Testis (tissue), 2 donors: Measurements from ENCODE around the gene ARHGAP33.

Experiments used
- POLR2A ChIP-seq: fragments of 450-650 bp; IDR thresholded peaks from one replicate; pipeline ENCODE4 v1.6.1; 2017; ENCODE audit warnings: antibody characterized with exemption, mild to moderate bottlenecking, moderate library complexity
- TF ChIP-seq, protein P1 (sequence below), 3 experiments: fragments of 450-650 bp in 2 of 3; fragments of 200-600 bp in 1 of 3; sonication (generic) in 1 of 3; IDR thresholded peaks; one replicate each; pipeline ENCODE4 v1.5.1; 2016 to 2019; ENCODE audit warnings: antibody characterized with exemption in 3 of 3, mild to moderate bottlenecking in 2 of 3, moderate library complexity in 1 of 3

DNA sequence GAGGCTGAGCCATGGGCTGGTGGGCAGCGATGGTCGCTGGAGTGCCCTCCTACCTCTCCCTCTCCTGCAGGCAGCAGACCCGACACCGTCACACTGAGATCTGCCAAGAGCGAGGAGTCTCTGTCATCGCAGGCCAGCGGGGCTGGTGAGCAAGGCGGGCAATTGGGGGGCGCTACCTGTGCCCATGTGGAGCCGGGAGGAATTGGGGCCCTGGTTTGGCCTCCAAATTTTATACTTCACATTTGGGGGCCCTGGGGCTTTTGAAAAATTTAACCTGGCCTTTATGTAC, 9.9 kb downstream of the ARHGAP33 start:
- TF ChIP-seq, protein P1, sequence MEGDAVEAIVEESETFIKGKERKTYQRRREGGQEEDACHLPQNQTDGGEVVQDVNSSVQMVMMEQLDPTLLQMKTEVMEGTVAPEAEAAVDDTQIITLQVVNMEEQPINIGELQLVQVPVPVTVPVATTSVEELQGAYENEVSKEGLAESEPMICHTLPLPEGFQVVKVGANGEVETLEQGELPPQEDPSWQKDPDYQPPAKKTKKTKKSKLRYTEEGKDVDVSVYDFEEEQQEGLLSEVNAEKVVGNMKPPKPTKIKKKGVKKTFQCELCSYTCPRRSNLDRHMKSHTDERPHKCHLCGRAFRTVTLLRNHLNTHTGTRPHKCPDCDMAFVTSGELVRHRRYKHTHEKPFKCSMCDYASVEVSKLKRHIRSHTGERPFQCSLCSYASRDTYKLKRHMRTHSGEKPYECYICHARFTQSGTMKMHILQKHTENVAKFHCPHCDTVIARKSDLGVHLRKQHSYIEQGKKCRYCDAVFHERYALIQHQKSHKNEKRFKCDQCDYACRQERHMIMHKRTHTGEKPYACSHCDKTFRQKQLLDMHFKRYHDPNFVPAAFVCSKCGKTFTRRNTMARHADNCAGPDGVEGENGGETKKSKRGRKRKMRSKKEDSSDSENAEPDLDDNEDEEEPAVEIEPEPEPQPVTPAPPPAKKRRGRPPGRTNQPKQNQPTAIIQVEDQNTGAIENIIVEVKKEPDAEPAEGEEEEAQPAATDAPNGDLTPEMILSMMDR (IDR thresholded peaks at IDR 0.05) = no peak
- no peak for TF ChIP-seq POLR2A
